MM.1S (cell line): ENCODE data around the gene CEP350.

Experiments used
- DNase-seq: peaks from one replicate; pipeline ENCODE4 v3.0.0-alpha.2; 2015
- H2AFZ ChIP-seq: fragments of 300-600 bp; sonication (generic); 2 replicates; pipeline ENCODE4 v1.6.0; 2016; ENCODE audit warnings: antibody characterized with exemption, low read length
- H3F3A ChIP-seq: fragments of 300-600 bp; sonication (generic); 2 replicates; pipeline ENCODE4 v1.6.1; 2016; ENCODE audit warnings: mild to moderate bottlenecking, antibody characterized with exemption, low read length, moderate library complexity, mixed read lengths; ENCODE audit not compliant: insufficient read depth
- H3K27ac ChIP-seq: fragments of 300-600 bp; sonication (generic); 2 replicates; pipeline ENCODE4 v1.5.1; 2016; ENCODE audit warnings: mild to moderate bottlenecking, low read length
- H3K27me3 ChIP-seq: fragments of 300-600 bp; sonication (generic); replicated peaks from 2 replicates; pipeline ENCODE4 v1.6.0; 2016; ENCODE audit warnings: low read length; ENCODE audit not compliant: insufficient read depth
- H3K36me3 ChIP-seq: fragments of 300-600 bp; sonication (generic); replicated peaks from 2 replicates; pipeline ENCODE4 v1.6.1; 2016; ENCODE audit warnings: mild to moderate bottlenecking, low read length, mixed read lengths; ENCODE audit not compliant: insufficient read depth
- H3K4me1 ChIP-seq: fragments of 300-600 bp; sonication (generic); 2 replicates; pipeline ENCODE4 v1.6.1; 2016; ENCODE audit warnings: low read length, mixed read lengths
- H3K4me2 ChIP-seq: fragments of 300-600 bp; sonication (generic); 2 replicates; pipeline ENCODE4 v1.6.0; 2016; ENCODE audit warnings: low read depth, low read length
- H3K4me3 ChIP-seq: fragments of 300-600 bp; sonication (generic); 2 replicates; pipeline ENCODE4 v1.5.1; 2016; ENCODE audit warnings: low read length, mixed read lengths
- H3K79me2 ChIP-seq: fragments of 300-600 bp; sonication (generic); 2 replicates; pipeline ENCODE4 v1.6.1; 2016; ENCODE audit warnings: mixed run types, low read length, mixed read lengths
- H3K9ac ChIP-seq: fragments of 300-600 bp; sonication (generic); 2 replicates; pipeline ENCODE4 v1.6.1; 2016; ENCODE audit warnings: low read length, mixed read lengths
- H3K9me2 ChIP-seq: fragments of 300-600 bp; sonication (generic); replicated peaks from 2 replicates; pipeline ENCODE4 v1.6.1; 2016; ENCODE audit warnings: mild to moderate bottlenecking, low read length, mixed read lengths; ENCODE audit not compliant: insufficient read depth
- H3K9me3 ChIP-seq: fragments of 300-600 bp; sonication (generic); replicated peaks from 2 replicates; pipeline ENCODE4 v1.6.1; 2016; ENCODE audit warnings: mild to moderate bottlenecking, low read length, mixed read lengths; ENCODE audit not compliant: insufficient read depth
- H4K20me1 ChIP-seq: fragments of 300-600 bp; sonication (generic); 2 replicates; pipeline ENCODE4 v1.6.1; 2016; ENCODE audit warnings: mild to moderate bottlenecking, low read length, moderate library complexity, mixed read lengths; ENCODE audit not compliant: insufficient read depth
- CTCF ChIP-seq: fragments of 300-600 bp; sonication (generic); IDR thresholded peaks from 2 replicates; pipeline ENCODE4 v1.5.1; 2016; ENCODE audit warnings: antibody characterized with exemption, low read length, mixed read lengths
- EZH2 ChIP-seq: fragments of 300-600 bp; sonication (generic); optimal IDR thresholded peaks from 2 replicates; pipeline ENCODE3; 2017; ENCODE audit warnings: low read depth, mild to moderate bottlenecking, antibody characterized with exemption, low read length, mixed read lengths
- EZH2phosphoT487 ChIP-seq: fragments of 300-600 bp; sonication (generic); IDR thresholded peaks from 2 replicates; pipeline ENCODE4 v1.6.1; 2018; ENCODE audit warnings: antibody characterized with exemption, low read length

CEP350 gene

DNA sequence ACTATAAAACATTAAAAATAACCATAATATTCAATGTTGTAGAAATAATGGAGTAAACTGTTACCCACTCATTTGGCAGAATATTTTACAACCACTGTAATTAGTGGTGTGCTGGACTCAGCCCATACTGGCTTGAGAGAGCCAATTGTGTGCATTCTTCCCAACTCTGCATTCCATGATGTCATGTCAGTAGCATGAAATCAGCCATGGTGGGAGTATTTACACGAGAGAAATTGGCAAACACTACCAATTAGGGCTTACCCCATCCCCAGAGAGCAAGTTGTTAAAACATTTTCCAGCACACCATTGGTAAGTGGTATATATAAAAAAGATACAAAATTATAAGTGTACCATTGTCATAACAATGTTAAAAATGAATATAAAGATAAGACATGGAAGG, 180.9 kb downstream of the CEP350 start:
- no peaks in the 10 kb centered on the region for H3K79me2 ChIP-seq
- H3K4me3 ChIP-seq: no peak overlapping the region
- no peak overlapping the region for H3K9ac ChIP-seq
- H4K20me1 ChIP-seq: no peaks in the 10 kb centered on the region
- H3K4me1 ChIP-seq: no peaks in the 10 kb centered on the region
- no peaks in the 10 kb centered on the region for H3F3A ChIP-seq
- H3K27me3 ChIP-seq: no peaks in the 10 kb centered on the region
- no peaks in the 10 kb centered on the region for H3K9me3 ChIP-seq
- H2AFZ ChIP-seq: no peak overlapping the region
- H3K27ac ChIP-seq: no peak overlapping the region
- TF ChIP-seq CTCF: no peak
- TF ChIP-seq EZH2phosphoT487: no peak
- TF ChIP-seq EZH2: no peak
- H3K36me3 ChIP-seq: no peaks in the 10 kb centered on the region
- H3K9me2 ChIP-seq: no peaks in the 10 kb centered on the region
- DNase-seq: no peak
- H3K4me2 ChIP-seq: no peak overlapping the region

DNA sequence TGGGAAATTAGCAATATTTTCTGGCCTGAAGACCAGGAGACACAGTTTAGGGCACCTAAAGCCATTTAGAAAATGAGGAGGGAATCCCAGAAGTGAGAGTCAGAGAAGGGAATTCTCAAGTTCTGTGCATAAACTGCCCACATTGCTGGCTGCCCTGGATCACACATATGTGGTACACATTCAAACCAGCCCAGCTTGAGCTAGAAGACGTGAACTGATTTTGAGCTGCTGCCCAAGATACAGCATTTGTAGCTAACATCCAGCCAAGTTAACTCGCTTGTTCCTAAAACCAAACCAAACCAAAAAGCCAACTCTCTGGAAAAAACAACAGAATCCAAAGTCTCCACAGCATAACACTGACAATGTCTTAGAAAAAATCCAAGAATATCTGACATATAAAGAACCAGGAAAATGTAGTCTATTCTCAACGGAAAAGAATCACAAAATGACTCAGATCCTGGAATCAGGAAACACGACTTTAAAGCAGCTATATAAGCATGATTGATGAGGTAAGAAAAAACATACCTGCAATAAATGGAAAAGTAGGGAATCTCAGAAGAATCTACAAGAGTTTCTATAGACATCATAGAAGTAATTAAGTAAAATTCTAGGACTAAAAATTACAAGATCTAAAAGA, 181.8 kb downstream of the CEP350 start:
- no peaks in the 10 kb centered on the region for H3K9me2 ChIP-seq
- no peak overlapping the region for H2AFZ ChIP-seq
- no peaks in the 10 kb centered on the region for H3K36me3 ChIP-seq
- no peaks in the 10 kb centered on the region for H3K27me3 ChIP-seq
- H3K9me3 ChIP-seq: no peaks in the 10 kb centered on the region
- no peak overlapping the region for H3K9ac ChIP-seq
- TF ChIP-seq EZH2phosphoT487 (no peak), EZH2 (no peak), CTCF (no peak)
- H3K79me2 ChIP-seq: no peaks in the 10 kb centered on the region
- no peaks in the 10 kb centered on the region for H3K4me1 ChIP-seq
- no peak overlapping the region for H3K27ac ChIP-seq
- H3F3A ChIP-seq: no peaks in the 10 kb centered on the region
- H3K4me3 ChIP-seq: no peak overlapping the region
- DNase-seq: no peak
- H3K4me2 ChIP-seq: no peak overlapping the region
- H4K20me1 ChIP-seq: no peaks in the 10 kb centered on the region

- Histone ChIP-seq H2AFZ (no peak overlapping the region), H4K20me1 (no peaks in the 10 kb centered on the region), H3K4me3 (no peak overlapping the region), H3K4me1 (no peaks in the 10 kb centered on the region), H3F3A (no peaks in the 10 kb centered on the region), H3K9me2 (no peaks in the 10 kb centered on the region), H3K9ac (no peak overlapping the region), H3K27ac (no peak overlapping the region), H3K9me3 (no peaks in the 10 kb centered on the region), H3K4me2 (no peak overlapping the region), H3K27me3 (no peaks in the 10 kb centered on the region), H3K36me3 (no peaks in the 10 kb centered on the region), H3K79me2 (no peaks in the 10 kb centered on the region)
- TF ChIP-seq EZH2: no peak
- TF ChIP-seq EZH2phosphoT487: no peak
- no peak for TF ChIP-seq CTCF
- no peak for DNase-seq
Measured at GRCh38 chr1:180136968-180137356, 182.4 kb downstream of the CEP350 start.
